Measurements from ENCODE around the gene ACP2. TPM values are rescaled to one million over a fixed set of nuclear protein-coding genes. Genes with fewer than 3 reads are reported as not detected.

The ACP2 gene
- total and polyA plus RNA-seq, 9 of the 15 experiments (the other 6 are each of a cell fraction or from before 2014, with no cell fraction given), result 1.9 to 20.0 (median 11.6) TPM

- TF ChIP-seq USF2 (CRISPR knock-in tag; IDR thresholded peaks at IDR 0.05), result no peak
- TF ChIP-seq ZFP1 (CRISPR knock-in tag; IDR thresholded peaks at IDR 0.05), result no peak
- no peak for TF ChIP-seq SMAD2 (IDR thresholded peaks at IDR 0.05; ENCODE audit: low read depth, low read length)
- TF ChIP-seq YBX1 (IDR thresholded peaks at IDR 0.05), result no peak
- peak; percentile 75 for TF ChIP-seq CREB3L1 (IDR thresholded peaks at IDR 0.05; ENCODE audit: borderline replicate concordance, low read depth)
- TF ChIP-seq NFRKB (IDR thresholded peaks at IDR 0.05; ENCODE audit: low read depth), result peak; percentile 99
- TF ChIP-seq PATZ1 (CRISPR knock-in tag; IDR thresholded peaks at IDR 0.05; ENCODE audit: borderline replicate concordance), result 0 out of 2 replicates have a peak, but pooled peaks have one; percentile 62
- TF ChIP-seq REST (IDR thresholded peaks at IDR 0.05; ENCODE audit: borderline replicate concordance), result peak; percentile 62
- no peak; the same call in 1 of the 2 replicates for TF ChIP-seq REST (CRISPR knock-in tag; IDR thresholded peaks at IDR 0.05; ENCODE audit: low read depth)
- peak; percentile 77; the same call in 1 of the 2 replicates for TF ChIP-seq TRIM28 (IDR thresholded peaks at IDR 0.05)
- 0 out of 2 replicates have a peak, but pooled peaks have one; percentile 18 for TF ChIP-seq PHB2 (IDR thresholded peaks at IDR 0.05; ENCODE audit: low read depth)
- peak; percentile 31 for TF ChIP-seq RBM39 (optimal IDR thresholded peaks at IDR 0.05; ENCODE audit: low read depth, low read length)
- peak; percentile 60 for TF ChIP-seq VEZF1 (CRISPR knock-in tag; IDR thresholded peaks at IDR 0.05)
- no peak for TF ChIP-seq ZNF75A (CRISPR knock-in tag; IDR thresholded peaks at IDR 0.05)
Observed at GRCh38 chr11:47248664-47249377, at the start of gene ACP2 (continued).

All from K562 (cell line).